ENCODE data around the gene DEFB128.
"Not testable (repeated sequence)": the region's sequence is repeated elsewhere in the genome, so short reads cannot be mapped to it uniquely, and the experiment has no call there.

The DEFB128 gene

GRCh38 chr20:189611-190010, at the start of gene DEFB128:
DEFB128 (minus strand) TSS chr20:189711; CDS start chr20:189623, 88 bp downstream.
- DNase-seq = no peak

DNA sequence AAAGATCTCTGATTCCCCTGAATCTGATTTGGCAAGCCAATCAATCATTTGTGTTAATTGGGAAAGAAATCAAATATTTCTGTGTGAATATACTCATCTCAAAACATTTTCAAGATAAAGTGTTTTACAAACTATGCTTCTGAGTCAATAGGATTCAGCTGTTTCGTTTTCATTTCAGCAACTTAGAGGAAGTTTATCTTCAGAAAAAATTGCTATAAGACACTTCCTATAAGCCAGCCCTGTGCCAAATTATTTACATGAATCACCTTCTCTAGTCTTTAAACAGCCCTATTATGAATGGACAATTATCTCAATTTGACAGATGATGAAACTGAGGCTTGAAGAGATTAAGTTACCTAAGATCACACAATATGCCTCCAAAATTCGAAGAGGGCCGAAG, 48.4 kb upstream of the DEFB128 start:
- DNase-seq = no peak

GRCh38 chr20:237489-237888, 48.0 kb upstream of the DEFB128 start:
- DNase-seq = no peak

- DNase-seq = no peak
Measured at GRCh38 chr20:235891-236290, 46.4 kb upstream of the DEFB128 start.

GRCh38 chr20:227439-228105, 38.1 kb upstream of the DEFB128 start:
- no peak for DNase-seq

- DNase-seq = no peak
Measured at GRCh38 chr20:226958-227357, 37.4 kb upstream of the DEFB128 start, which contains the start of gene DEFB129. DEFB129 (plus strand) TSS chr20:227258; CDS start chr20:227289, 31 bp downstream.

DNA sequence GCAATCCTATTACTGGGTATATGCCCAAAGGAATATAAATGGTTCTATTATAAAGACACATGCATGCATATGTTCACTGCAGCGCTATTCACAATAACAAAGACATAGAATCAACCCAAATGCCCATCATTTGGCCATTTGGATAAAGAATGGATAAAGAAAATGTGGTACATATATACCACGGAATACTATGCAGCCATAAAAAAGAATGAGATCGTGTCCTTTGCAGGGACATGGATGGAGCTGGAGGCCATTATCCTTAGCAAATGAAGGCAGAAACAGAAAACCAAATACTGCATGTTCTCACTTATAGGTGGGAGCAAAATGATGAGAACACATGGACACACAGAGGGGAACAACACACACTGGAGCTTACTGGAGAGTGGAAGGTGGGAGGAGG, 36.4 kb upstream of the DEFB128 start:
- DNase-seq = not testable (repeated sequence)

GRCh38 chr20:221258-221830, 31.8 kb upstream of the DEFB128 start:
- no peak for DNase-seq

GRCh38 chr20:219290-220115, 30.0 kb upstream of the DEFB128 start:
- DNase-seq = no peak

DNA sequence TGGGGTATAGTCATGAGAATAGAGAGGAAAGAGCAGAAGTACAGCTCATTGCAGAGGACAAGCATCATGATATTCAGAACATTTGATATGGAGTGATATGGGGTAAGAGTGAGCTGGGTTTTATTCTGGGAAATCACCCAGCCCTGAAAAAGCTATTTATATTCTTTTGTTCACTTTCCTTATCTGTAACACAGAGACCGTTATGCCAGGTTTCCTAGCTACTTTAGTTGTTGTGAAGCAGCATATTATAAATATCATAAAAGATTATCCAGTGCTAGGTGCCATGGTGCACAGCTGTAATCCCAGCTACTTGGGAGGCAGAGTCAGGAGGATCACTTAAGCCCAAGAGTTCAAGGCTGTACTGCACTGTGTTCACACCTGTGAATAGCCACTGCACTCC, 27.8 kb upstream of the DEFB128 start:
- no peak for DNase-seq

- no peak for DNase-seq
Measured at GRCh38 chr20:215796-216195, 26.3 kb upstream of the DEFB128 start.

DNA sequence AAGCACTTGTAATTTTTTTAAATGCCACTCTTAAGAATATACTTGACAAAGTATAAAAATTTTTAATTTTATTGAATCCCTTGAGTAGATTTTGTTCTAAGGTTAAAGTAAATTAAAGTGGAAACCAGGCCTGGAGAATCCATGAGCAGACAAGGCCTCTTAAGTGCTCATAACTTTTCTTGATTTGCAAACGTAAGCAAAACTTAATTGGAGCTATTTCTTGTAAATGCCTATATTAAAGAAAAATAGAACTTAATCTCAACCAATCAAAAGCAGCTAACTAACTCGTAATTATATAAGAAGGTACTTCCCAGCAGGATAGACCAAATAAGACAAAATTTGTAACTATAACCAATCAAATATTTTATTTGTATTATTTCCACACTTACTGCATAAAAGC, 24.9 kb upstream of the DEFB128 start:
- DNase-seq = no peak

DNA sequence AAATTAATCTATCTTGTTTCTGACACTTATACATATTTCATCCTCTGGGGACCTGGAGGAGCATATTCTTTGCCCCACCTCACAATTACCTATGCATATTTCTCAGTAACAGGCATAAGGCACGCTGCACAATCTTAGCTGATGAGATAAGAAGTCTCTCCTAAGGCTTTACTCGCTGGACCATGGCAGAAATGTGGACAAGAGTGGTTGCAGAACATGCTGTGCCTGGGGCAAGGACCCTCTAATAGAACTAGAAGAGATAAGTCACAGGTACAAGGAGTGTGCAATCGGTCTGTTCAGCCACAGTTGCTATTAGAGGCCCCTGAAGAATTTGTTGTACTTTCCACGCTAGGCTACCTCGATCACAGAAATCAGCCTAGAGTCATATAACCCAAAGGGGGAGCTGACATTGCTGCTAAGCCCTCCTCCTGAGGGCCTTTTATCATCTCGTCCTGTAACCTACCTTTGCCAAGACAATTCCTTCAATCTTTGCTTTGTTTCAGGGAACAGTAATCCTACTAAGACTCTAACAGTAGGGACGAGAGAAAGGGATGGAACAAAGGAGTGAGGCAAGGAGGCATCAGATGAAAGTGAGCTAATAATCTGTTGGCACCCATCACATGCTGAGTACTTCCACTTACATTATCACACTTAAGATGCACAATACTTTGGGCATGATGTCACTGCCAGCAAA, 21.4 kb upstream of the DEFB128 start:
- no peak for DNase-seq

DNA sequence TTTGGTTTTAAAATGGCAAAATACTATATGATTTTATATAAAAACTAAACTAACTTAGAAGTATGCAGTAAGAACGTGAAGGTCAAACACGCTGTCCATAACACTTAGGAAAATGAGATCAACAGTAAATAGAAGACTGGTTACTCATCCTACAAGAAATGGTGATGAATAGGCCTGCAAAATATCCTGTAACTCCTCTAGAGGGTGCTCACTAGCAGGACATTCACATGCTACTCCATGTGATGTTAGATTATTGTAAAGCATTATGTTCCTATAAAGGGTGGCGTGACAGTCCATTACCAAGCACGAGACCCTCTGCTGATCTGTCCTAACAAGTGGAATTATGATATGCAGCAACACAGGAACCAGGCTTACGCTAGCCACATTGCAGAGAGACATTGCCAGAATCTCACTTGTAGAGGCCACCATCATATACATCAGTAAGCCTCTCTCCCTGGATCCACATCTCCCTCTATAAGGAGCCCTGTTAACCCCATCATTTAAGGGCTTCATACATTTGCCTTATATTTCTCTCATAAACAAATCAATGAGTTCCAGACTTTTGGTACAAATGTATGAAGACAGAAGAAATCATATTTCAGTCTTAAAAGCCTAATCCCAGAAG, 19.5 kb upstream of the DEFB128 start:
- DNase-seq = no peak

GRCh38 chr20:203630-204029, 14.1 kb upstream of the DEFB128 start:
- DNase-seq = not testable (repeated sequence)

DNA sequence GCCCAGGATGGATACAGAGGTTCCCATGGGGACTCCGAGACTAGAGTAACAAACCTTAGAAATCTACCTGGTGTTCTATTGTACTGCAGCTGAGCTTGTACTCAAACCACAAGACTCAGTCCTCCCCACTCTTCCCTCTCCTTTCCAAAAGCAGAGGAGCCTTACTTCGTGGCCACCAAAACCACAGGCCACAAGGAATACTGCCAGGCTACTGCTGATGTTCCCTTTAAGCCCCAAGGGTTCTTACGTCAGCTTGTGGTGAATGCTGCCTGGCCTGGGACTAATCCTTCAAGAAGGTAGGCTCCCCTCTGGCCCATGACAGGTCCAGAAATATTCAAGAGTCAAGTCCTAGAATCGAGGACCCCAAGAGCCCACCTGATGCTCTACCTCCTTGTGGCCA, 10.5 kb upstream of the DEFB128 start:
- DNase-seq = no peak

- no peak for DNase-seq
Measured at GRCh38 chr20:198225-198624, 8.7 kb upstream of the DEFB128 start.

GRCh38 chr20:187733-188132, 1.8 kb downstream of the DEFB128 start:
- DNase-seq = no peak

DNA sequence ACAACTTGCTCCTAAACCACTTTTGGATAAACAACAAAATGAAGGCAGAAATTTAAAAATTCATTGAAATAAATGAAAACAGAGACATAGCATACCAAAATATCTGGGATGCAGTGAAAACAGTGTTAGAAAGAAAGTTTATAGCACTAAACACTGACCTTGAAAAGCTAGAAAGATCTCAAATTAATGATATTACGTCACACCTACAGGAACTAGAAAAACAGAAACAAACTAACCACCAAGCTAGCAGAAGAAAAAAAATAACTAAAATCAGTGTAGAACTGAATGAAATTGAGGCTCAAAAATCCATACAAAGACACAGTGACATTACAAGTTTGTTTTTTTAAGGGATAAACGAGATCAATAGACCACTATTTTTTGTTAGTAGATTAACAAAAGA, 5.2 kb downstream of the DEFB128 start:
- DNase-seq = no peak

GRCh38 chr20:168876-169275, 20.6 kb downstream of the DEFB128 start:
- no peak for DNase-seq

DNA sequence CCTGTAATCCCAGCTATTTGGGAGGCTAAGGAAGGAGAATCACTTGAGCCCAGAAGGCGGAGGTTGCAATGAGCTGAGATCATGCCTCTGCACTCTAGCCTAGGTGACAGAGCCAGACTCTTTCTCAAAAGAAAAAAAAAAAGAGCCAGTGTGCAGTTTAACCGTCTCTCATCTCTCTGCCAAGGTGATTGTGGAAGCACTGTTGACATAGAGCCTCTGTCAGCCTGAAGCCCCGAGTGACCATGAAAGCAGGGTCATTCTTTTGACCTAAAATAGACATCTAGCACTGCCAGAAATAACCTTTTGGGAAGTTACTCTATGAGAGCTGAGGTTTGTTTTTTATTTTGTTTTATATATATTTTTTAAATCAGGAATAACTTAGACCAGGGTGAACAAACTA, 24.9 kb downstream of the DEFB128 start:
- no peak for DNase-seq

GRCh38 chr20:157154-157553, 32.4 kb downstream of the DEFB128 start, which contains the start of gene DEFB127:
DEFB127 (plus strand) TSS chr20:157454; CDS start chr20:157545, 91 bp downstream.
- no peak for DNase-seq

DNA sequence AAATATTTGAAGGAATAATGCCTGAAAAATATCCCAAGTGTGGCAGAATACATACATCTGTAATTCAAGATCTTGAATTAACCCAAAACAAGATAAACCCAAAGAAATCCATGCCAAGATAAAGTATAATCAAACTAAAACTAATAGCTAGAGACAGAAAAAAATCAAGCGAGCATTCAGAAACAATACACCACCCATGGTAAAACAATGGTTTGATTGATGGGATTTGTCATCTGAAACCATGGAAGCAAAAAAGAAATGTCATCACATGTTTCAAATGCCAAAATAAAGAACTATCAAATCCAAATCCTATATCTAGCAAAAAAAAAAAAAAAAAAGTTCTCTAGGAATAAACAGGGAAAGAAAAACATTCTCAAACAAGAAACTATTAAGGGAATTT, 37.4 kb downstream of the DEFB128 start:
- DNase-seq = no peak

Data from activated CD8-positive, alpha-beta memory T cell treated with anti-CD3 and anti-CD28 coated beads for 24 hours (primary cell).